ENCODE data around the gene EVI5.
A peak's percentile ranks its signal among the peaks of the same experiment; 100 is the strongest.

EVI5 gene

DNA sequence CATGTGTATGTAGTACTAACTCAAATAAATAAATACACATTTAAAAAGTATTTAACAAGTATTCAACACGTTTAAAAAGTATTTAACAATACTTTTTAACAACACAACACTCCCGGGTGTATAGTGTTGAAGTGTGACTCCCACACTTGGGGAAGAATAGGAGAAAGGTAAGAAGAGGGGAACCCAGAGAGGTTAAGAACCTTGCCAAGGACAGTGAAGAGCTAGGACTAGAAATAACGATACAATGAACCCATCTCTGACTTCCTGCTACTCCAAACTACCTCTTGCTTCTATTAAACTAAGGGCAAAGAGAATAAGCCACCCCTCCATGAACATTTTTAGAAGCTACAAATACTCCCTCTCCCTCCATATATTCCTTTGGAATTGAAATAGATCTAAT lies 296.5 kb downstream of the EVI5 start:
- no peak overlapping the region for H3K4me3 Mint-ChIP-seq
- H3K4me1 Mint-ChIP-seq: peaks cover 20% of the 10 kb centered on the region
- H3K27me3 Mint-ChIP-seq (ENCODE audit: low read depth): peaks cover 83% of the 10 kb centered on the region
- H3K27ac Mint-ChIP-seq: no peak overlapping the region
- TF ChIP-seq CTCF (IDR thresholded peaks at IDR 0.05; ENCODE audit: unreplicated experiment in 3 of 3): no peak
- no peaks in the 10 kb centered on the region for H3K36me3 Mint-ChIP-seq (ENCODE audit: low read depth)
- H3K9me3 Mint-ChIP-seq: no peaks in the 10 kb centered on the region

DNA sequence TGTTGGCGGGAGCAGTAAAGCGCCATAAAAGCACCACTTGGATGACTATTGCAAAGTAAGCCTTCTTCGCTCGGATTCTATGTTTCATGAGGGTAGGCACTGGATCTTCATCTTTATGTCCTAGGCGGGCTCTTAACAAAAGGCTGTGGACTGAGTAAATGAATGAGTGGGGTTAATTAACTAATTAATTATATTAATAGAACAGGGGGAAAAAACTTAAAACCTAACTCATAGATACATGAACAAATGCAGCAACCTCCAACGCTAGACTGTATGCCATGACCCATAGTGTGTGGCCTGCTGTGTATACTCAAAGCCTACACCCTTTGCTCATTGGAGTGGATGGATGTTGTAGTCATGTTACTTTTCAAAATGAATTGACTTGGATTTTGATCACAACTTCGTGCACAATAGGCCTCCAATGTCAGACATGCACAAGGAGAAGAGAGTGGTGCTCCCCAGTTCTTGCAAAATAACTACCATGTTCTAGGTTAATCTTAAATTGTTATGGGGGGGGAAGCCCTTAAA lies 297.8 kb downstream of the EVI5 start:
- Mint-ChIP-seq H3K4me3 (peak overlapping the region in 2 of 3 experiments; percentile 57), H3K36me3 (ENCODE audit: low read depth) (no peaks in the 10 kb centered on the region)

GRCh38 chr1:92486251-92487077 lies 298.4 kb downstream of the EVI5 start, which contains the start of gene GFI1:
GFI1 (minus strand) TSS chr1:92486925; CDS start chr1:92483487, 3,438 bp downstream.
- TF ChIP-seq CTCF (IDR thresholded peaks at IDR 0.05; ENCODE audit: unreplicated experiment in 3 of 3): no peak
- Mint-ChIP-seq H3K9me3 (no peaks in the 10 kb centered on the region), H3K36me3 (ENCODE audit: low read depth) (no peaks in the 10 kb centered on the region), H3K27me3 (ENCODE audit: low read depth) (peaks cover 91% of the 10 kb centered on the region), H3K4me1 (peaks cover 31% of the 10 kb centered on the region), H3K27ac (no peak within 1 kb of the TSS), H3K4me3 (peak within 1 kb of the TSS; percentile 81 to 85 (median 84))

More for the DNA sequence above, 297.8 kb downstream of the EVI5 start:
- peaks cover 27% of the 10 kb centered on the region for H3K4me1 Mint-ChIP-seq
- no peaks in the 10 kb centered on the region for H3K9me3 Mint-ChIP-seq
- H3K27ac Mint-ChIP-seq: no peak overlapping the region
- TF ChIP-seq CTCF (IDR thresholded peaks at IDR 0.05; ENCODE audit: unreplicated experiment in 3 of 3): no peak
- H3K27me3 Mint-ChIP-seq (ENCODE audit: low read depth): peaks cover 91% of the 10 kb centered on the region

DNA sequence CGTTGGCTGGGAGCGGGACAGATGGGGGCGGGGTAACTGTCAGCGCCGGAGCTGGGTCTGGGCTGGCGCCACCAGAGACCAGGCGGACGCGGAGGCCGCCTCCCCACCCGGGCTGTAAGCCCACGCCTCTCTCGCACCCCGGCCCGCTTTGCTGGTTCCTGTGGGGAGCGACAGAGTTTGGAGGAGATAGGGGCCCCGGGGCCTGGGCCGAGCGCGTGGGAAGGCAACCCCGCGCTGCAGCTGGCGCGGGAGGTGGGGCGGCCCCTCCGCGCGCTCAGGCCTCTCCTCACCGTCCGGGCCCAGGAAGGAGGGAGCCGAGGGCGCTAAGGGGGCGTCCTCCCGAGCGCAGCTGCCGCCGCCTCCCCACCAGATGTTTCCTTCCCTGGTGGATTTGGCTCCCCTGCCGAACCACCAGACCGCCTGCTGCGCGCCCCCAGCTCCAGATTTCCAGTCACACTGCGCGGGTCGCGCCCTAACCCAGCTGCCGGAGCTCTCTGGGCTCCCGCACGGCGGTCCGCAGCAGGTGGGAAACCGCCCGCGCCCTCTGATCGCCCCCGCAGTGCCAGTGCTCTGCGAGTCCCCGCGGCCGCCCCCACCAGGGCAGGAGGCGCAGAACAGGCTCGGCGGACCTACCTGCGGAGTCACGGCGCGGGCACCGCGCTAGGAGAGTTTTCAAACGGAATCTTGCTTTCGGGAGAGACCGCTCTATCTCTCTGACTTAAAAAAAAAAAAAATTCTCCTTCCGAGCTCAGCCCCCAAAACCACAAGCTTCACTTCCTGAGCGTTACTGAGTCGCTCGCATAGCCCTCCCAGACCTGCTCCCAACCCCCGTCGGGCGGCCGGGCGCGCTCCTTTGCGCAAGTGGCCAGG lies 299.3 kb downstream of the EVI5 start:
- Mint-ChIP-seq H3K4me1 (peaks cover 38% of the 10 kb centered on the region), H3K36me3 (ENCODE audit: low read depth) (no peaks in the 10 kb centered on the region), H3K27me3 (ENCODE audit: low read depth) (peaks cover 92% of the 10 kb centered on the region), H3K9me3 (no peaks in the 10 kb centered on the region), H3K4me3 (peak overlapping the region; percentile 81 to 85 (median 84)), H3K27ac (no peak overlapping the region)
- TF ChIP-seq CTCF (IDR thresholded peaks at IDR 0.05; ENCODE audit: unreplicated experiment in 3 of 3): peak in 2 of 3 experiments; percentile 15 to 20

GRCh38 chr1:92484472-92485380 lies 300.2 kb downstream of the EVI5 start:
- Mint-ChIP-seq H3K36me3 (ENCODE audit: low read depth) (no peaks in the 10 kb centered on the region), H3K4me3 (peak overlapping the region; percentile 75 to 82 (median 81)), H3K27ac (no peak overlapping the region), H3K9me3 (no peaks in the 10 kb centered on the region), H3K27me3 (ENCODE audit: low read depth) (peaks cover 100% of the 10 kb centered on the region), H3K4me1 (peaks cover 43% of the 10 kb centered on the region)
- TF ChIP-seq CTCF (IDR thresholded peaks at IDR 0.05; ENCODE audit: unreplicated experiment in 3 of 3): no peak
